Measurements from ENCODE around the gene RNF144A.

The RNF144A gene

GRCh38 chr2:7027956-7028655, 110.9 kb downstream of the RNF144A start:
- DNase-seq, result no peak

GRCh38 chr2:7028846-7029245, 111.6 kb downstream of the RNF144A start:
- no peak for DNase-seq

GRCh38 chr2:7029291-7030059, 112.3 kb downstream of the RNF144A start:
- DNase-seq, result no peak

GRCh38 chr2:7030810-7031209, 113.6 kb downstream of the RNF144A start:
- DNase-seq, result no peak

GRCh38 chr2:7031547-7032245, 114.5 kb downstream of the RNF144A start:
- peak in 1 of 2 experiments; percentile 28 for DNase-seq

- no peak for DNase-seq
Observed at GRCh38 chr2:7032371-7032770, 115.2 kb downstream of the RNF144A start.

- DNase-seq, result no peak
Observed at GRCh38 chr2:7033136-7033960, 116.1 kb downstream of the RNF144A start.

- no peak for DNase-seq
Observed at GRCh38 chr2:7034303-7034702, 117.1 kb downstream of the RNF144A start.

- no peak for DNase-seq
Observed at GRCh38 chr2:7035884-7036283, 118.7 kb downstream of the RNF144A start.

- peak; percentile 52 to 65 for DNase-seq
Observed at GRCh38 chr2:7037340-7038333, 120.4 kb downstream of the RNF144A start.

- DNase-seq, result no peak
Observed at GRCh38 chr2:7040547-7040946, 123.3 kb downstream of the RNF144A start.

- DNase-seq, result no peak
Observed at GRCh38 chr2:7041421-7041820, 124.2 kb downstream of the RNF144A start.

- no peak for DNase-seq
Observed at GRCh38 chr2:7043690-7044089, 126.5 kb downstream of the RNF144A start.

GRCh38 chr2:7044253-7045250, 127.3 kb downstream of the RNF144A start:
- DNase-seq, result peak; percentile 70 to 72

GRCh38 chr2:7045601-7046590, 128.7 kb downstream of the RNF144A start:
- DNase-seq, result no peak

GRCh38 chr2:7047661-7048060, 130.4 kb downstream of the RNF144A start:
- no peak for DNase-seq

- DNase-seq, result no peak
Observed at GRCh38 chr2:7048762-7049294, 131.6 kb downstream of the RNF144A start.

GRCh38 chr2:7052404-7052803, 135.2 kb downstream of the RNF144A start:
- DNase-seq, result no peak

Measured in activated T-cell treated with anti-CD3 and anti-CD28 coated beads, Interleukin-2, amount 50 U/mL, for 48 hours (primary cell).